ENCODE measurements around the gene CRTAC1. TPM values are rescaled to one million over a fixed set of nuclear protein-coding genes. Genes with fewer than 3 reads are reported as not detected.

Gene CRTAC1
- polyA plus RNA-seq, 1 of the 3 experiments (the other 2 are of a cell fraction): 0.05 TPM

DNA sequence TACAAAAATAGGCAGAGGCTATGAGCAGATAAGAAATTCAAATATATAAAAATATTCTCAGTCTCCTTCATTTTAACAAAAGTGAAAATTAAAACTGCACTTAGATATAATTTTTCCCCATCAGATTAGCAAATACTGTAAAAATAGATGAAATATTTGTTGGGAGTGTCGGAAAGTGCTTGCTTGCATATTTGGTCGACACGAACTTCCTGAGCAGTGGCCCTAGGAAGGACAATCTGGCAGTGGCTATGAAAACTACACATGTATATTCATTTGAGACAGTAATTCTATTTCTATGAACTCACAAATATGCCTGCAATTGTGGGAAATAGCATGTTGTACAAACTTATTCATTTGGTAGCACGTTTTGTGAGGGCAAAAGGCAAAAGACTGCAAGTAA lies 99.4 kb downstream of the CRTAC1 start:
- H3K79me2 ChIP-seq (ENCODE audit: insufficient read depth): no peaks in the 10 kb centered on the region
- WGBS (ENCODE audit: low lambda C conversion rate): 47% methylated on average over 4 of the region's 4 CpGs
- H4K20me1 ChIP-seq (ENCODE audit: insufficient read depth): no peaks in the 10 kb centered on the region
- no peak overlapping the region for H3K4me2 ChIP-seq
- H2AFZ ChIP-seq (ENCODE audit: low read depth): no peak overlapping the region
- H3K9ac ChIP-seq: no peak overlapping the region
- H3K27me3 ChIP-seq (ENCODE audit: insufficient read depth): no peaks in the 10 kb centered on the region
- ChIA-PET POLR2A (no interaction called here), CTCF (interaction anchor here (0.6 kb wide), 2 partner anchors 55 to 110 kb away, joined by 3 read pairs; no protein-coding TSS in a partner anchor)
- no peaks in the 10 kb centered on the region for H3K36me3 ChIP-seq (replicated peaks in 1 of 2; ENCODE audit: control insufficient read depth in 1 of 2, insufficient read depth in 2 of 2, low read length in 1 of 2)
- no peaks in the 10 kb centered on the region for H3F3A ChIP-seq (replicated peaks; ENCODE audit: insufficient read depth)
- TF ChIP-seq YY1 (IDR thresholded peaks at IDR 0.05; ENCODE audit: low read depth) (no peak), MXI1 (IDR thresholded peaks at IDR 0.05; ENCODE audit: low read depth, low read length) (no peak), SMC3 (IDR thresholded peaks at IDR 0.05; ENCODE audit: low read depth, low read length) (no peak), RCOR1 (IDR thresholded peaks at IDR 0.05; ENCODE audit: low read length) (no peak), EZH2phosphoT487 (IDR thresholded peaks at IDR 0.05; ENCODE audit: borderline replicate concordance, low read depth) (no peak), FOXM1 (IDR thresholded peaks at IDR 0.05; ENCODE audit: low read depth) (no peak), TAF1 (IDR thresholded peaks at IDR 0.05; ENCODE audit: borderline replicate concordance, low read depth, low read length) (no peak), GATA2 (CRISPR knock-in tag; IDR thresholded peaks at IDR 0.05) (no peak), NRF1 (IDR thresholded peaks at IDR 0.05; ENCODE audit: low read depth, low read length) (no peak), CHD2 (IDR thresholded peaks at IDR 0.05; ENCODE audit: low read length, partially characterized antibody) (no peak), FOSL2 (IDR thresholded peaks at IDR 0.05; ENCODE audit: borderline replicate concordance, low read depth) (no peak), MEF2A (IDR thresholded peaks at IDR 0.05; ENCODE audit: borderline replicate concordance, low read depth) (no peak)
- TF ChIP-seq, protein P1, sequence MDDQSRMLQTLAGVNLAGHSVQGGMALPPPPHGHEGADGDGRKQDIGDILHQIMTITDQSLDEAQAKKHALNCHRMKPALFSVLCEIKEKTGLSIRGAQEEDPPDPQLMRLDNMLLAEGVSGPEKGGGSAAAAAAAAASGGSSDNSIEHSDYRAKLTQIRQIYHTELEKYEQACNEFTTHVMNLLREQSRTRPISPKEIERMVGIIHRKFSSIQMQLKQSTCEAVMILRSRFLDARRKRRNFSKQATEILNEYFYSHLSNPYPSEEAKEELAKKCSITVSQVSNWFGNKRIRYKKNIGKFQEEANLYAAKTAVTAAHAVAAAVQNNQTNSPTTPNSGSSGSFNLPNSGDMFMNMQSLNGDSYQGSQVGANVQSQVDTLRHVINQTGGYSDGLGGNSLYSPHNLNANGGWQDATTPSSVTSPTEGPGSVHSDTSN (IDR thresholded peaks at IDR 0.05): no peak
- TF ChIP-seq, protein P2, sequence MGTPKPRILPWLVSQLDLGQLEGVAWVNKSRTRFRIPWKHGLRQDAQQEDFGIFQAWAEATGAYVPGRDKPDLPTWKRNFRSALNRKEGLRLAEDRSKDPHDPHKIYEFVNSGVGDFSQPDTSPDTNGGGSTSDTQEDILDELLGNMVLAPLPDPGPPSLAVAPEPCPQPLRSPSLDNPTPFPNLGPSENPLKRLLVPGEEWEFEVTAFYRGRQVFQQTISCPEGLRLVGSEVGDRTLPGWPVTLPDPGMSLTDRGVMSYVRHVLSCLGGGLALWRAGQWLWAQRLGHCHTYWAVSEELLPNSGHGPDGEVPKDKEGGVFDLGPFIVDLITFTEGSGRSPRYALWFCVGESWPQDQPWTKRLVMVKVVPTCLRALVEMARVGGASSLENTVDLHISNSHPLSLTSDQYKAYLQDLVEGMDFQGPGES (IDR thresholded peaks at IDR 0.05; ENCODE audit: low read depth, low read length): no peak
- TF ChIP-seq, protein P3, sequence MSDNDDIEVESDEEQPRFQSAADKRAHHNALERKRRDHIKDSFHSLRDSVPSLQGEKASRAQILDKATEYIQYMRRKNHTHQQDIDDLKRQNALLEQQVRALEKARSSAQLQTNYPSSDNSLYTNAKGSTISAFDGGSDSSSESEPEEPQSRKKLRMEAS (IDR thresholded peaks at IDR 0.05; ENCODE audit: low read depth): no peak
- no peak overlapping the region for H3K27ac ChIP-seq (ENCODE audit: low read depth in 2 of 2, low read length in 1 of 2)
- no peaks in the 10 kb centered on the region for H3K9me2 ChIP-seq
- no peaks in the 10 kb centered on the region for H3K9me3 ChIP-seq
- H3K4me1 ChIP-seq (ENCODE audit: control insufficient read depth in 1 of 2, insufficient read depth in 2 of 2, low read depth in 1 of 2, low read length in 1 of 2): no peaks in the 10 kb centered on the region; a peak in 1 of 4 replicates
- DNase-seq: no peak
- H3K4me3 ChIP-seq (ENCODE audit: low read depth in 2 of 2, low read length in 1 of 2): no peak overlapping the region

DNA sequence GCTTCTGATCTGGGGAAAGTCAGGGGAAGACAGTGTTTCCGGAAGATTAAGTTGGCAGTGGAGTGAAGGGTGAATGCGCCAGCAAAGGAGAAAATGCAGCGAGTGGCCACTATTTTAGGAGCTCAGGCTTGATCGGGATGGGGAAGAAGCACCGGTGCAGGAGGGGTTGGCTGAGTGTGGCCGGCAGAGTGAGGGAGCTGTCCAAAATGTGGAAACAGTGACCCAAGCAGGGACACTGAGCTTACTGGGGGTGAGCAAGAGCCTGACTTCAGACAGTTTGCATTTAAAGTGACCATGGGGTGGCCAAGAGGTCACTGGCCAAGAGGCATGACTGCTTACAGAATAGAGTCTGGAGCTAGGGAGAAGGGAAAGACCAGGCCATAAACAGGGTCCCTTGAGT lies 101.5 kb downstream of the CRTAC1 start:
- Histone ChIP-seq H3K4me2 (no peak overlapping the region), H3K9ac (no peak overlapping the region), H3K9me2 (no peaks in the 10 kb centered on the region), H3K79me2 (ENCODE audit: insufficient read depth) (no peaks in the 10 kb centered on the region), H2AFZ (ENCODE audit: low read depth) (no peak overlapping the region), H4K20me1 (ENCODE audit: insufficient read depth) (no peaks in the 10 kb centered on the region), H3K4me3 (ENCODE audit: low read depth in 2 of 2, low read length in 1 of 2) (no peak overlapping the region), H3K9me3 (no peaks in the 10 kb centered on the region), H3K27ac (ENCODE audit: low read depth in 2 of 2, low read length in 1 of 2) (no peak overlapping the region), H3F3A (replicated peaks; ENCODE audit: insufficient read depth) (no peaks in the 10 kb centered on the region), H3K36me3 (replicated peaks in 1 of 2; ENCODE audit: control insufficient read depth in 1 of 2, insufficient read depth in 2 of 2, low read length in 1 of 2) (no peaks in the 10 kb centered on the region), H3K27me3 (ENCODE audit: insufficient read depth) (no peaks in the 10 kb centered on the region), H3K4me1 (ENCODE audit: control insufficient read depth in 1 of 2, insufficient read depth in 2 of 2, low read depth in 1 of 2, low read length in 1 of 2) (no peaks in the 10 kb centered on the region; a peak in 1 of 4 replicates)
- ChIA-PET POLR2A (no interaction called here), CTCF (interaction anchor here (0.8 kb wide), 1 partner anchor 96 kb away, joined by 3 read pairs; no protein-coding TSS in a partner anchor)
- 86% methylated on average over 6 of the region's 6 CpGs for WGBS (ENCODE audit: low lambda C conversion rate)
- no peak for DNase-seq
- TF ChIP-seq, protein P4, sequence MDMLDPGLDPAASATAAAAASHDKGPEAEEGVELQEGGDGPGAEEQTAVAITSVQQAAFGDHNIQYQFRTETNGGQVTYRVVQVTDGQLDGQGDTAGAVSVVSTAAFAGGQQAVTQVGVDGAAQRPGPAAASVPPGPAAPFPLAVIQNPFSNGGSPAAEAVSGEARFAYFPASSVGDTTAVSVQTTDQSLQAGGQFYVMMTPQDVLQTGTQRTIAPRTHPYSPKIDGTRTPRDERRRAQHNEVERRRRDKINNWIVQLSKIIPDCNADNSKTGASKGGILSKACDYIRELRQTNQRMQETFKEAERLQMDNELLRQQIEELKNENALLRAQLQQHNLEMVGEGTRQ (IDR thresholded peaks at IDR 0.05; ENCODE audit: borderline replicate concordance, low read depth, low read length): no peak
- TF ChIP-seq, protein P5, sequence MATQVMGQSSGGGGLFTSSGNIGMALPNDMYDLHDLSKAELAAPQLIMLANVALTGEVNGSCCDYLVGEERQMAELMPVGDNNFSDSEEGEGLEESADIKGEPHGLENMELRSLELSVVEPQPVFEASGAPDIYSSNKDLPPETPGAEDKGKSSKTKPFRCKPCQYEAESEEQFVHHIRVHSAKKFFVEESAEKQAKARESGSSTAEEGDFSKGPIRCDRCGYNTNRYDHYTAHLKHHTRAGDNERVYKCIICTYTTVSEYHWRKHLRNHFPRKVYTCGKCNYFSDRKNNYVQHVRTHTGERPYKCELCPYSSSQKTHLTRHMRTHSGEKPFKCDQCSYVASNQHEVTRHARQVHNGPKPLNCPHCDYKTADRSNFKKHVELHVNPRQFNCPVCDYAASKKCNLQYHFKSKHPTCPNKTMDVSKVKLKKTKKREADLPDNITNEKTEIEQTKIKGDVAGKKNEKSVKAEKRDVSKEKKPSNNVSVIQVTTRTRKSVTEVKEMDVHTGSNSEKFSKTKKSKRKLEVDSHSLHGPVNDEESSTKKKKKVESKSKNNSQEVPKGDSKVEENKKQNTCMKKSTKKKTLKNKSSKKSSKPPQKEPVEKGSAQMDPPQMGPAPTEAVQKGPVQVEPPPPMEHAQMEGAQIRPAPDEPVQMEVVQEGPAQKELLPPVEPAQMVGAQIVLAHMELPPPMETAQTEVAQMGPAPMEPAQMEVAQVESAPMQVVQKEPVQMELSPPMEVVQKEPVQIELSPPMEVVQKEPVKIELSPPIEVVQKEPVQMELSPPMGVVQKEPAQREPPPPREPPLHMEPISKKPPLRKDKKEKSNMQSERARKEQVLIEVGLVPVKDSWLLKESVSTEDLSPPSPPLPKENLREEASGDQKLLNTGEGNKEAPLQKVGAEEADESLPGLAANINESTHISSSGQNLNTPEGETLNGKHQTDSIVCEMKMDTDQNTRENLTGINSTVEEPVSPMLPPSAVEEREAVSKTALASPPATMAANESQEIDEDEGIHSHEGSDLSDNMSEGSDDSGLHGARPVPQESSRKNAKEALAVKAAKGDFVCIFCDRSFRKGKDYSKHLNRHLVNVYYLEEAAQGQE (IDR thresholded peaks at IDR 0.05; ENCODE audit: low read depth, low read length): no peak
- no peak for TF ChIP-seq FOXJ3 (CRISPR knock-in tag; IDR thresholded peaks at IDR 0.05)
- TF ChIP-seq, protein P3 (IDR thresholded peaks at IDR 0.05; ENCODE audit: low read depth): no peak
- TF ChIP-seq POLR2AphosphoS5 (IDR thresholded peaks at IDR 0.05; ENCODE audit: low read depth, low read length): no peak
- TF ChIP-seq RCOR1 (IDR thresholded peaks at IDR 0.05; ENCODE audit: low read length): no peak
- no peak for TF ChIP-seq NRF1 (IDR thresholded peaks at IDR 0.05; ENCODE audit: low read depth, low read length)
- no peak for TF ChIP-seq EZH2phosphoT487 (IDR thresholded peaks at IDR 0.05; ENCODE audit: borderline replicate concordance, low read depth)
